ENCODE results near the gene HMX3. TPM values are rescaled to one million over a fixed set of nuclear protein-coding genes. Genes with fewer than 3 reads are reported as not detected.

The HMX3 gene
- total RNA-seq, 2 experiments from 2014 or later = 0.34 TPM; not detected in 1

DNA sequence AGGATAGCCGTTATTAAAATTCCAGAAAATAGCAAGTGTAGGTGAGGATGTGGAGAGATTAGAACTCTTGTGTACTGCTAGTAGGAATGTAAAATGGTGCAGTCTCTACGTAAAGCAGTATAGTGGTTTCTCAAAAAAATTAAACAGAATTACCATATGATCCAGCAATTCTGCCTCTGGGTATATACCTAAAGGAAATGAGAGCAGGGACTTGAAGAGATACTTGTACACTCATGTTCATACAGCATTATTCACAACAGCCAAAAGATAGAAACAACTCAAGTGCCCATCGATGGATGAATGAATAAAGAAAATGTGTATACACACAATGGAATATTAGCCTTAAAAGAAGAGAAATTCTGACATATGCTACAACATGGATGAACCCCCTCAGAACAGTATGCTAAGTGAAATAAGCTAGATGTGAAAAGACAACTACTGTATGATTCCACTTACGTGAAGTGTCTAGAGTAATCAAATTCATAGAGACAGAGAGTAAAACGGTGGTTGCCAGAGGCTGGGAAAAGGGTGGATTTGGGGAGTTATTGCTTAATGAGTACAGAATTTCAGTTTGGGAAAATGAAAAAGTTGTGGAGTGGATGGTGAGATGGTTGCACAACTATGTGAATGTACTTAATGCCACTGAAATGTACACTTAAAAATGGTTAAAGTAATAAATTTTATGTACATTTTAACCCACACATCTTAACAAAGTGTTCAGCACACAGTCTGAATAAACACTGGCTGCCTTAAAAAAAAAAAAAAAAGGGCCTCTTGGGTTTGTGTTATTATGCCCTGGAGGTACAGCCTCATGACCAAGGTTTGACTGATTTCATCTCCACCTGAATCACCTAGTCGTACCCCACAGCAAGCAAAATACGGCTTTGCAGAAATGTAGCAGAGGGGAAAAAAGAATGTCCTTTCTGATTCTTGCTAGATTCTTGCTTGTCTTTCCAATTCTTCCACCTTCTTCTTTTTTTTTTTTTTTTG, 44.6 kb downstream of the HMX3 start:
- Mint-ChIP-seq H3K27ac (no peak overlapping the region), H3K36me3 (ENCODE audit: low read depth) (peaks cover 80% of the 10 kb centered on the region), H3K27me3 (no peaks in the 10 kb centered on the region), H3K4me3 (no peak overlapping the region), H3K4me1 (ENCODE audit: low read depth) (peaks cover 8% of the 10 kb centered on the region), H3K9me3 (peaks cover 15% of the 10 kb centered on the region)
- peaks cover 21% of the 10 kb centered on the region for H3K36me3 ChIP-seq (ENCODE audit: insufficient read depth, low read length)
- no peak for DNase-seq
- no peaks in the 10 kb centered on the region for H3K4me1 ChIP-seq (ENCODE audit: insufficient read depth, low read length)
- peaks cover 6 to 9% of the 10 kb centered on the region in 2 experiments for H3K9me3 ChIP-seq (ENCODE audit: control insufficient read depth in 1 of 2, insufficient read depth in 1 of 2, low read length in 2 of 2)
- TF ChIP-seq, protein P1, sequence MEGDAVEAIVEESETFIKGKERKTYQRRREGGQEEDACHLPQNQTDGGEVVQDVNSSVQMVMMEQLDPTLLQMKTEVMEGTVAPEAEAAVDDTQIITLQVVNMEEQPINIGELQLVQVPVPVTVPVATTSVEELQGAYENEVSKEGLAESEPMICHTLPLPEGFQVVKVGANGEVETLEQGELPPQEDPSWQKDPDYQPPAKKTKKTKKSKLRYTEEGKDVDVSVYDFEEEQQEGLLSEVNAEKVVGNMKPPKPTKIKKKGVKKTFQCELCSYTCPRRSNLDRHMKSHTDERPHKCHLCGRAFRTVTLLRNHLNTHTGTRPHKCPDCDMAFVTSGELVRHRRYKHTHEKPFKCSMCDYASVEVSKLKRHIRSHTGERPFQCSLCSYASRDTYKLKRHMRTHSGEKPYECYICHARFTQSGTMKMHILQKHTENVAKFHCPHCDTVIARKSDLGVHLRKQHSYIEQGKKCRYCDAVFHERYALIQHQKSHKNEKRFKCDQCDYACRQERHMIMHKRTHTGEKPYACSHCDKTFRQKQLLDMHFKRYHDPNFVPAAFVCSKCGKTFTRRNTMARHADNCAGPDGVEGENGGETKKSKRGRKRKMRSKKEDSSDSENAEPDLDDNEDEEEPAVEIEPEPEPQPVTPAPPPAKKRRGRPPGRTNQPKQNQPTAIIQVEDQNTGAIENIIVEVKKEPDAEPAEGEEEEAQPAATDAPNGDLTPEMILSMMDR (IDR thresholded peaks at IDR 0.05) = no peak
- no peak overlapping the region for H3K27ac ChIP-seq (ENCODE audit: low read depth in 1 of 2, low read length in 2 of 2)
- no peak for ATAC-seq (ENCODE audit: poor library complexity)
- CTCF ChIA-PET = no interaction called here
- POLR2A ChIA-PET = no interaction called here
- H3K4me3 ChIP-seq (ENCODE audit: low read length) = no peak overlapping the region
- no peaks in the 10 kb centered on the region for H3K27me3 ChIP-seq (ENCODE audit: control insufficient read depth in 1 of 2, insufficient read depth in 2 of 2, low read length in 2 of 2)
- intact Hi-C loops (cut with DNase I, micrococcal nuclease) = no loop called here

DNA sequence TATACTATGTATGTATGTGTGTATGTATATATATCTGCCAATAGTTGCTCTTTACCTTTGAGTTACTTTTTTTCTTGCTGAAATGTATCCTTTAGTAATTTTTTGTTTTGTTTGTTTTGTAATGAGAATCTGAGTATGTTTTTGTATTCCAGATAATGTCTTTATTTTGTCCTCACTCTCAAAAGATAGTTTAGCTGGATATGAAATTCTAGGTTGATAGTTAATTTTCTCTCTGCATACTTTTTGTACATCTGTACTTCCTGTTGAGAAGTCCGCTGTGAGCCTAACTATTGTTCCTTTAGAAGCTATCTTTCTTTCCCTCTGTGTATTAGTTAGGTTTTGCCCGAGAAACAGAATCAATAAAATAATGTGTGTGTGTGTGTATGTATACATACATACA, 48.0 kb downstream of the HMX3 start:
- Histone ChIP-seq H3K27me3 (ENCODE audit: control insufficient read depth in 1 of 2, insufficient read depth in 2 of 2, low read length in 2 of 2) (no peaks in the 10 kb centered on the region), H3K36me3 (ENCODE audit: insufficient read depth, low read length) (peaks cover 12% of the 10 kb centered on the region), H3K4me1 (ENCODE audit: insufficient read depth, low read length) (no peaks in the 10 kb centered on the region), H3K9me3 (ENCODE audit: control insufficient read depth in 1 of 2, insufficient read depth in 1 of 2, low read length in 2 of 2) (peaks cover 6 to 9% of the 10 kb centered on the region in 2 experiments), H3K27ac (ENCODE audit: low read depth in 1 of 2, low read length in 2 of 2) (no peak overlapping the region), H3K4me3 (ENCODE audit: low read length) (no peak overlapping the region)
- ChIA-PET POLR2A (no interaction called here), CTCF (no interaction called here)
- peaks cover 79% of the 10 kb centered on the region for H3K36me3 Mint-ChIP-seq (ENCODE audit: low read depth)
- no peak for DNase-seq
- no peak overlapping the region for H3K4me3 Mint-ChIP-seq
- TF ChIP-seq, protein P1 (IDR thresholded peaks at IDR 0.05) = no peak
- ATAC-seq (ENCODE audit: poor library complexity) = no peak
- intact Hi-C loops (cut with DNase I, micrococcal nuclease) = no loop called here
- peaks cover 8% of the 10 kb centered on the region for H3K4me1 Mint-ChIP-seq (ENCODE audit: low read depth)
- H3K9me3 Mint-ChIP-seq = peaks cover 18% of the 10 kb centered on the region
- no peak overlapping the region for H3K27ac Mint-ChIP-seq
- H3K27me3 Mint-ChIP-seq = no peaks in the 10 kb centered on the region

DNA sequence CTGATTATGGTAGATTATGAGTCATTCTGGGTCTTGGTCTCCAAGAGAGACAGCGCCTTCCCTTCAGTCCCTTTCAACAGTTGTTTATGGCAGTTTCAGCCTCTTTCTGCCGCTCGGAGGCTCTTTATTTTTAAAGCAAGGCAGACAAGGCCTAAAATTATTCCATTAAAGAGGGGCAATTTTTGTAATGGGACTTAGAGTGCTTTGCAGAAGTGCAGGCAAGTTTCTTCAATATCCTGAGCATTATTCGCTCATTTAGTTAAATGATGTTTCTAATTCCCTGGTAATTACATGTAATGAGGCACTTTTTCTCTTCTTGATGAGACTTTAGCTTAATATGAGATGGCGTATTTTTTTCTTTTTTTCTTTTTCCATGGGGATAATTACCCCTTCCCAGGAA, 52.0 kb downstream of the HMX3 start:
- no peaks in the 10 kb centered on the region for H3K27me3 Mint-ChIP-seq
- Histone ChIP-seq H3K4me1 (ENCODE audit: insufficient read depth, low read length) (no peaks in the 10 kb centered on the region), H3K9me3 (ENCODE audit: control insufficient read depth in 1 of 2, insufficient read depth in 1 of 2, low read length in 2 of 2) (peaks cover 6 to 8% of the 10 kb centered on the region in 2 experiments), H3K36me3 (ENCODE audit: insufficient read depth, low read length) (peaks cover 32% of the 10 kb centered on the region), H3K4me3 (ENCODE audit: low read length) (no peak overlapping the region), H3K27ac (ENCODE audit: low read depth in 1 of 2, low read length in 2 of 2) (no peak overlapping the region), H3K27me3 (ENCODE audit: control insufficient read depth in 1 of 2, insufficient read depth in 2 of 2, low read length in 2 of 2) (no peaks in the 10 kb centered on the region)
- intact Hi-C loops (cut with DNase I, micrococcal nuclease) = no loop called here
- TF ChIP-seq, protein P1 (IDR thresholded peaks at IDR 0.05) = no peak
- no peak for DNase-seq
- CTCF ChIA-PET = no interaction called here
- no peak overlapping the region for H3K4me3 Mint-ChIP-seq
- no peaks in the 10 kb centered on the region for H3K4me1 Mint-ChIP-seq (ENCODE audit: low read depth)
- H3K9me3 Mint-ChIP-seq = peaks cover 13% of the 10 kb centered on the region
- POLR2A ChIA-PET = no interaction called here
- H3K27ac Mint-ChIP-seq = no peak overlapping the region
- no peak for ATAC-seq (ENCODE audit: poor library complexity)
- peaks cover 98% of the 10 kb centered on the region for H3K36me3 Mint-ChIP-seq (ENCODE audit: low read depth)

Other genes starting within 250 kb of the HMX3 start
- not detected for gene FAM24A, start 225.4 kb upstream of the HMX3 start, total RNA-seq
- 1 to 10 TPM; 2.3 to 2.5 TPM for gene C10orf88, start 181.7 kb upstream of the HMX3 start, total RNA-seq
- gene PSTK, start 155.6 kb upstream of the HMX3 start, total RNA-seq = 10 to 100 TPM; 16.1 to 18.6 TPM
- gene IKZF5, start 127.2 kb upstream of the HMX3 start, total RNA-seq = 10 to 100 TPM; 81.8 to 87.1 TPM
- 10 to 100 TPM; 16.6 to 17.9 TPM for gene ACADSB, start 127.0 kb upstream of the HMX3 start, total RNA-seq
- gene HMX2, start 12.2 kb downstream of the HMX3 start, total RNA-seq = not detected
- gene BUB3, start 18.4 kb downstream of the HMX3 start, total RNA-seq = 100 to 1,000 TPM; 167 to 178 TPM